Osteoblast (primary cell): ENCODE results near the gene STOX1. TPM values are rescaled to one million over a fixed set of nuclear protein-coding genes. Genes with fewer than 3 reads are reported as not detected.
"Not testable (repeated sequence)": the region's sequence is repeated elsewhere in the genome, so short reads cannot be mapped to it uniquely, and the experiment has no call there.

Source experiments
- DNase-seq: peaks from one replicate; pipeline ENCODE4 v3.0.0; 2011; ENCODE audit warnings: low spot score, mixed read lengths; ENCODE audit not compliant: insufficient read length; ENCODE audit errors: missing footprints
- H2AFZ ChIP-seq: 2 replicates; pipeline ENCODE4 v1.6.0; 2011; ENCODE audit warnings: mild to moderate bottlenecking, low read length
- H3K27ac ChIP-seq: 2 replicates; pipeline ENCODE4 v1.5.1; 2011; ENCODE audit warnings: mild to moderate bottlenecking, low read depth, low read length, moderate library complexity
- H3K27me3 ChIP-seq: 2 replicates; pipeline ENCODE4 v1.6.0; 2012; ENCODE audit warnings: mild to moderate bottlenecking, control low read depth, inconsistent platforms, low read length, moderate library complexity; ENCODE audit not compliant: insufficient read depth
- H3K36me3 ChIP-seq: 2 replicates; pipeline ENCODE4 v1.5.1; 2011; ENCODE audit warnings: mild to moderate bottlenecking, low read length, control low read depth, moderate library complexity; ENCODE audit not compliant: insufficient read depth
- H3K4me1 ChIP-seq: 2 replicates; pipeline ENCODE4 v1.5.1; 2011; ENCODE audit warnings: mild to moderate bottlenecking, low read length, control low read depth, moderate library complexity; ENCODE audit not compliant: insufficient read depth
- H3K4me2 ChIP-seq: 2 replicates; pipeline ENCODE4 v1.6.0; 2011; ENCODE audit warnings: mild to moderate bottlenecking, low read length; ENCODE audit not compliant: insufficient read depth
- H3K4me3 ChIP-seq: fragments of 200-600 bp; sonication (generic); 3 replicates; pipeline ENCODE4 v1.5.1; 2012; ENCODE audit warnings: mild to moderate bottlenecking, low read length, inconsistent platforms; ENCODE audit not compliant: insufficient read depth
- H3K79me2 ChIP-seq: 2 replicates; pipeline ENCODE4 v1.6.0; 2012; ENCODE audit warnings: mild to moderate bottlenecking, low read length, control low read depth, inconsistent platforms; ENCODE audit not compliant: insufficient read depth
- H3K9me3 ChIP-seq: 2 replicates; pipeline ENCODE4 v1.5.1; 2011; ENCODE audit warnings: low read depth, low read length, control low read depth
- H4K20me1 ChIP-seq: 2 replicates; pipeline ENCODE4 v1.6.0; 2012; ENCODE audit warnings: mild to moderate bottlenecking, low read length, control low read depth; ENCODE audit not compliant: insufficient read depth
- CTCF ChIP-seq: IDR thresholded peaks from 2 replicates; pipeline ENCODE4 v1.5.1; 2011; ENCODE audit warnings: mild to moderate bottlenecking, low read depth, low read length, moderate library complexity; ENCODE audit errors: extremely low read depth
- small RNA-seq: library from RNA; depleted of rRNA; stranded (forward); fragments of <200 nt; gene quantifications from one replicate; pipeline ENCODE3, GENCODE V24; 2012
- total RNA-seq: library from RNA; depleted of rRNA; stranded (reverse); fragments of >200 nt; gene quantifications from 2 replicates; pipeline ENCODE4 v1.2.3, GENCODE V29; 2012

The STOX1 gene
- total RNA-seq, 1 donor, result under 0.01 TPM

GRCh38 chr10:68938117-68938516 is 110.8 kb downstream of the STOX1 start:
- H3K27ac ChIP-seq, result no peak overlapping the region
- no peaks in the 10 kb centered on the region for H3K4me1 ChIP-seq
- H3K4me2 ChIP-seq, result no peak overlapping the region
- DNase-seq, result no peak
- H3K4me3 ChIP-seq, result no peak overlapping the region
- no peaks in the 10 kb centered on the region for H3K9me3 ChIP-seq
- H4K20me1 ChIP-seq, result no peaks in the 10 kb centered on the region
- peaks cover 41% of the 10 kb centered on the region for H3K36me3 ChIP-seq
- no peaks in the 10 kb centered on the region for H3K27me3 ChIP-seq
- no peak for TF ChIP-seq CTCF
- H3K79me2 ChIP-seq, result peaks cover 14% of the 10 kb centered on the region
- no peak overlapping the region for H2AFZ ChIP-seq

GRCh38 chr10:68938884-68939283 is 111.6 kb downstream of the STOX1 start:
- Histone ChIP-seq H3K27ac (no peak overlapping the region), H3K9me3 (no peaks in the 10 kb centered on the region), H4K20me1 (no peaks in the 10 kb centered on the region), H3K4me1 (no peaks in the 10 kb centered on the region), H3K36me3 (peaks cover 49% of the 10 kb centered on the region), H3K27me3 (no peaks in the 10 kb centered on the region), H2AFZ (no peak overlapping the region), H3K4me3 (no peak overlapping the region), H3K4me2 (no peak overlapping the region), H3K79me2 (peaks cover 14% of the 10 kb centered on the region)
- no peak for DNase-seq
- no peak for TF ChIP-seq CTCF

- not testable (repeated sequence) for H2AFZ ChIP-seq, H3K27me3 ChIP-seq, H3K9me3 ChIP-seq, H3K4me2 ChIP-seq, H4K20me1 ChIP-seq, DNase-seq, H3K4me1 ChIP-seq, H3K4me3 ChIP-seq, H3K27ac ChIP-seq
- peaks cover 45% of the 10 kb centered on the region for H3K36me3 ChIP-seq
- peaks cover 14% of the 10 kb centered on the region for H3K79me2 ChIP-seq
These were observed 113.6 kb downstream of the STOX1 start for GRCh38 chr10:68940917-68941316.

Small RNA genes lying within 50 kb of the gene (small RNA-seq; reads per million reads assigned to genes)
- gene RNU6-571P (not detected), gene RNU6-697P (not detected)

Other genes with a start within 250 kb of the STOX1 start
- gene CCAR1, start 106.3 kb upstream of the STOX1 start, total RNA-seq, result 47.4 and 49.2 TPM in 2 replicates
- gene DDX50, start 73.8 kb downstream of the STOX1 start, total RNA-seq, result 47.0 and 47.1 TPM in 2 replicates
- 56.3 and 61.9 TPM in 2 replicates for gene DDX21, start 128.6 kb downstream of the STOX1 start, total RNA-seq
- gene KIFBP, start 161.3 kb downstream of the STOX1 start, total RNA-seq, result 30.8 and 35.4 TPM in 2 replicates